NAMALWA (cell line): ENCODE results near the gene WIPI1.
A peak's percentile ranks its signal among the peaks of the same experiment; 100 is the strongest.
"Not testable (repeated sequence)": the region's sequence is repeated elsewhere in the genome, so short reads cannot be mapped to it uniquely, and the experiment has no call there.

Source experiments
- DNase-seq: peaks from one replicate; pipeline ENCODE4 v3.0.0-alpha.2; 2015; ENCODE audit warnings: low spot score

The WIPI1 gene

GRCh38 chr17:68413597-68414560, 43.4 kb downstream of the WIPI1 start:
- DNase-seq, result peak; percentile 70

GRCh38 chr17:68407656-68408055, 49.6 kb downstream of the WIPI1 start:
- not testable (repeated sequence) for DNase-seq

GRCh38 chr17:68403837-68404236, 53.5 kb downstream of the WIPI1 start:
- DNase-seq, result not testable (repeated sequence)

GRCh38 chr17:68403122-68403521, 54.2 kb downstream of the WIPI1 start:
- no peak for DNase-seq

- DNase-seq, result no peak
These were observed 56.0 kb downstream of the WIPI1 start for GRCh38 chr17:68401288-68401687.

GRCh38 chr17:68400404-68400735, 56.9 kb downstream of the WIPI1 start:
- no peak for DNase-seq

- DNase-seq, result peak; percentile 62
These were observed 57.5 kb downstream of the WIPI1 start for GRCh38 chr17:68399638-68400403.

GRCh38 chr17:68398691-68399637, 58.3 kb downstream of the WIPI1 start:
- DNase-seq, result peak; percentile 82

GRCh38 chr17:68397108-68397536, 60.2 kb downstream of the WIPI1 start:
- DNase-seq, result peak; percentile 31

GRCh38 chr17:68396226-68397107, 60.8 kb downstream of the WIPI1 start:
- DNase-seq, result no peak

- no peak for DNase-seq
These were observed 62.5 kb downstream of the WIPI1 start for GRCh38 chr17:68394608-68395331.

- no peak for DNase-seq
These were observed 65.6 kb downstream of the WIPI1 start for GRCh38 chr17:68391561-68392268.

GRCh38 chr17:68390888-68391545, 66.3 kb downstream of the WIPI1 start:
- no peak for DNase-seq

GRCh38 chr17:68389041-68389440, 68.3 kb downstream of the WIPI1 start:
- no peak for DNase-seq

GRCh38 chr17:68387435-68388218, 69.7 kb downstream of the WIPI1 start:
- no peak for DNase-seq

- DNase-seq, result no peak
These were observed 71.6 kb downstream of the WIPI1 start for GRCh38 chr17:68385490-68386215.

GRCh38 chr17:68384941-68385340, 72.4 kb downstream of the WIPI1 start:
- no peak for DNase-seq
